Nephron (organoid): ENCODE measurements around the gene LGALS12.
A peak's percentile ranks its signal among the peaks of the same experiment; 100 is the strongest.

Source experiments
- H3K27ac Mint-ChIP-seq, 3 experiments: 2 replicates each; pipeline ENCODE4 v1.8.0; 2020; ENCODE audit warnings: mixed read lengths in 3 of 3, mild to moderate bottlenecking in 2 of 3, moderate library complexity in 1 of 3
- H3K27me3 Mint-ChIP-seq: 2 replicates; pipeline ENCODE4 v1.8.0; 2021; ENCODE audit warnings: low read depth, mild to moderate bottlenecking, moderate library complexity, mixed read lengths
- H3K36me3 Mint-ChIP-seq: 2 replicates; pipeline ENCODE4 v1.8.0; 2020; ENCODE audit warnings: low read depth, mixed read lengths
- H3K4me1 Mint-ChIP-seq: 2 replicates; pipeline ENCODE4 v1.8.0; 2020; ENCODE audit warnings: mixed read lengths
- H3K4me3 Mint-ChIP-seq, 3 experiments: 2 replicates each; pipeline ENCODE4 v1.8.0; 2020; ENCODE audit warnings: mild to moderate bottlenecking in 3 of 3, mixed read lengths in 3 of 3, moderate library complexity in 2 of 3
- H3K9me3 Mint-ChIP-seq: 2 replicates; pipeline ENCODE4 v1.8.0; 2020; ENCODE audit warnings: mixed read lengths
- TF ChIP-seq, protein P1 (sequence below), 3 experiments: fragments of 200-600 bp; sonication (generic); IDR thresholded peaks; one replicate each; pipeline ENCODE4 v1.5.0; 2021; ENCODE audit warnings: antibody characterized with exemption in 3 of 3; ENCODE audit not compliant: unreplicated experiment in 3 of 3

Gene LGALS12

GRCh38 chr11:63490551-63491239, 15.2 kb upstream of the LGALS12 start, which contains the start of gene PLAAT5:
Gene PLAAT5, minus strand, starts transcription at chr11:63491167. Its CDS starts 133 bp downstream, at chr11:63491034.
- H3K27ac Mint-ChIP-seq: peak within 1 kb of the TSS in 2 of 3 experiments; percentile 8 to 66
- peak within 1 kb of the TSS; percentile 84 to 91 (median 91) for H3K4me3 Mint-ChIP-seq
- H3K9me3 Mint-ChIP-seq: peaks cover 9% of the 10 kb centered on the region
- TF ChIP-seq, protein P1, sequence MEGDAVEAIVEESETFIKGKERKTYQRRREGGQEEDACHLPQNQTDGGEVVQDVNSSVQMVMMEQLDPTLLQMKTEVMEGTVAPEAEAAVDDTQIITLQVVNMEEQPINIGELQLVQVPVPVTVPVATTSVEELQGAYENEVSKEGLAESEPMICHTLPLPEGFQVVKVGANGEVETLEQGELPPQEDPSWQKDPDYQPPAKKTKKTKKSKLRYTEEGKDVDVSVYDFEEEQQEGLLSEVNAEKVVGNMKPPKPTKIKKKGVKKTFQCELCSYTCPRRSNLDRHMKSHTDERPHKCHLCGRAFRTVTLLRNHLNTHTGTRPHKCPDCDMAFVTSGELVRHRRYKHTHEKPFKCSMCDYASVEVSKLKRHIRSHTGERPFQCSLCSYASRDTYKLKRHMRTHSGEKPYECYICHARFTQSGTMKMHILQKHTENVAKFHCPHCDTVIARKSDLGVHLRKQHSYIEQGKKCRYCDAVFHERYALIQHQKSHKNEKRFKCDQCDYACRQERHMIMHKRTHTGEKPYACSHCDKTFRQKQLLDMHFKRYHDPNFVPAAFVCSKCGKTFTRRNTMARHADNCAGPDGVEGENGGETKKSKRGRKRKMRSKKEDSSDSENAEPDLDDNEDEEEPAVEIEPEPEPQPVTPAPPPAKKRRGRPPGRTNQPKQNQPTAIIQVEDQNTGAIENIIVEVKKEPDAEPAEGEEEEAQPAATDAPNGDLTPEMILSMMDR (IDR thresholded peaks at IDR 0.05; ENCODE audit: unreplicated experiment in 3 of 3): no peak
- peaks cover 36% of the 10 kb centered on the region for H3K4me1 Mint-ChIP-seq
- H3K27me3 Mint-ChIP-seq: peaks cover 42% of the 10 kb centered on the region
- H3K36me3 Mint-ChIP-seq: no peaks in the 10 kb centered on the region

GRCh38 chr11:63491240-63491587, 14.7 kb upstream of the LGALS12 start:
- H3K4me1 Mint-ChIP-seq: peaks cover 36% of the 10 kb centered on the region
- H3K27ac Mint-ChIP-seq: peak overlapping the region in 2 of 3 experiments; percentile 8 to 63
- peaks cover 42% of the 10 kb centered on the region for H3K27me3 Mint-ChIP-seq
- peak overlapping the region; percentile 84 to 91 (median 91) for H3K4me3 Mint-ChIP-seq
- TF ChIP-seq, protein P1 (IDR thresholded peaks at IDR 0.05; ENCODE audit: unreplicated experiment in 3 of 3): no peak
- peaks cover 5% of the 10 kb centered on the region for H3K9me3 Mint-ChIP-seq
- no peaks in the 10 kb centered on the region for H3K36me3 Mint-ChIP-seq

DNA sequence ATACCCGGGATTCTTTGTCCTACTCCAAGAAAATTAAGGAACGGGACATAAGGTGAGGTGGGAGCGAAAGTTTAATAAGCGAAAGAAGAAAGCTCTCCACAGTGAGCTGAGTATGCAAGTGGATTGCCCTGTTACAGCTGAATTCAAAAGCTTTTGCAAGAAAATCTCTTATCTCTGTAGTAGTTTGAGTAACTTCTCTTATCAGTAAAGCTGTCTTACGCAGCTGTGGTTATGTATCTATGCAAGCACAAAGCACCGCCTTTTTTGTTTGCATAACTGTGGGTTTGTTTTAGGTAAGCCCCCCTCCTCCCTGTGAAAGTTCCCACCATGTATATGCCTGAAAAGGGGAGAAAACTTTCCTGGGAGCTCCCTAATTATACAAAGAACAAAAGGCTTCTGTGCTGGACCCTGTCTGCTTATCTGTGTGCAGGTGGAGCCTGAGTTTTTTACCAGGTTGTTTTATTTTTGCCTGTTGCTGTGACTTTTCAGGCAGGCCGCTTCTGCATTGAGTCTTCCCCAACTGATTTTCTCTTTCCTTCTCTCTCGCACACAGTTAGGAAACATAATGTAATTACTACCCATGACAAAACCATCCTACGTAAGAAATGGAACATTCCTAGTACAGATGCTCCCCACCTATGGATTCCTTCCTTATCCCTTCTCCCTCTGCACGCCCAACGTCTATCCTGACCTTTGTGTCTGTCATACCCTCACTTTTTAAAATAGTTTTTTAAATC, 14.1 kb upstream of the LGALS12 start:
- H3K36me3 Mint-ChIP-seq: no peaks in the 10 kb centered on the region
- H3K27ac Mint-ChIP-seq: peak overlapping the region in 2 of 3 experiments; percentile 8 to 63
- peaks cover 42% of the 10 kb centered on the region for H3K27me3 Mint-ChIP-seq
- TF ChIP-seq, protein P1 (IDR thresholded peaks at IDR 0.05; ENCODE audit: unreplicated experiment in 3 of 3): no peak
- peak overlapping the region; percentile 56 to 91 (median 91) for H3K4me3 Mint-ChIP-seq
- peaks cover 2% of the 10 kb centered on the region for H3K9me3 Mint-ChIP-seq
- H3K4me1 Mint-ChIP-seq: peaks cover 36% of the 10 kb centered on the region

DNA sequence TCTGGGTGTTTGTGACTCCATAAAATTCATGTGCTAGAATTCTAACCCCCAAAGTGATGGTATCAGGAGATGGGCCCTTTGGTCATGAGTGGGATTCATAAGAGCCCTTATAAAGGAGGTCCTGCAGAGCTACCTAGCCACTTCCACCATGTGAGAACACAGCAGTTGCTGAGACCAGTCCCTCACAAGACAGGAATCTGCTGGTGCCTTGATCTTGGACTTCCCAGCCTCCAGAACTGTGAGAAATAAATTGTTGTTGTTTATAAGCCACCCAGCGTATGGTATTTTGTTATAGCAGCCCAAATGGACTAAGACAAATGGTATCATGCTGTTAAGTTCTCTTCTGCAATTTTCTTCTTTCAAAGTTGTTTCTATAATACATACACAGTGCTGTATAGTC, 13.4 kb upstream of the LGALS12 start:
- TF ChIP-seq, protein P1 (IDR thresholded peaks at IDR 0.05; ENCODE audit: unreplicated experiment in 3 of 3): no peak
- Mint-ChIP-seq H3K9me3 (peaks cover 6% of the 10 kb centered on the region), H3K4me1 (peaks cover 36% of the 10 kb centered on the region), H3K27ac (no peak overlapping the region), H3K36me3 (no peaks in the 10 kb centered on the region), H3K27me3 (peaks cover 39% of the 10 kb centered on the region), H3K4me3 (peak overlapping the region; percentile 40 to 91 (median 91))

GRCh38 chr11:63493127-63493526, 12.8 kb upstream of the LGALS12 start:
- peaks cover 36% of the 10 kb centered on the region for H3K4me1 Mint-ChIP-seq
- peaks cover 37% of the 10 kb centered on the region for H3K27me3 Mint-ChIP-seq
- TF ChIP-seq, protein P1 (IDR thresholded peaks at IDR 0.05; ENCODE audit: unreplicated experiment in 3 of 3): no peak
- no peak overlapping the region for H3K27ac Mint-ChIP-seq
- H3K36me3 Mint-ChIP-seq: no peaks in the 10 kb centered on the region
- peaks cover 9% of the 10 kb centered on the region for H3K9me3 Mint-ChIP-seq
- H3K4me3 Mint-ChIP-seq: no peak overlapping the region
